Activated CD8-positive, alpha-beta memory T cell treated with anti-CD3 and anti-CD28 coated beads for 24 hours (primary cell): ENCODE measurements around the gene WDR70.

Experiments
- DNase-seq: peaks from one replicate; pipeline ENCODE4 v3.0.0-alpha.2; 2020

Gene WDR70

DNA sequence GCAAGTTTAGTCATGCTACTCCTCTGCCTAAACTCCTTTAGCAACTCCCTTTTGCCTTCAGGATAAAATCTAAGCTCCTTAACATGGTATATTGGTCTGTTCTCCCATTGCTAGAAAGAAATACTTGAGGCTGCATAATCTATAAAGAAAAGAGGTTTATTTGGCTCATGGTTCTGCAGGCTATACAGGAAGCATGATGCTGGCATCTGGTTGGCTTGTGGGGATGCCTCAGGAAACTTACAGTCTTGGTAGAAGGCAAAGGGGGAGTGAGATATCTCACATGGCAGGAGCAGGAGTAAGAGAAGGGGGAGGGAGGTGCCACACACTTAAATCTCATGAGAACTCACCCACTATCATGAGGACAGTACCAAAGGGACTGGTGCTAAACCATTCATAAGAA, 315.7 kb downstream of the WDR70 start:
- no peak for DNase-seq

DNA sequence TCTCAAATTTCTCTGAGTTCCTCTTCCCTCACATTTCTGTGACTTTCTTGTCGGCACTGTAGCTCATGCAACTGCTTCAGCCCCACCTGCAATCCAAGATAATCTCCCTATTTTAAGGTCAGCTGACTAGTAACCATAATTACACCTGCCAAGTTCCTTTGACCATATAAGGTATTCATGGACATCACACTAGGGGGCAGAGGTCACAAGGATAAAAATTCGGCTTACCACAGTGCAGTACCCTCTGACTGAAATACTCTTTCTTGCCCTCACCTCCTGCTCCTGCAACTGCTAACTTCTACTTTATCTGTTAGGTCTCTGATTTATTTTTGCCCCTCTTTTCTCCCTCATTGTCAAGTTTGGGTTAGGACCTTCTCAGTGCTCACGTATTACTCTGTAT, 316.5 kb downstream of the WDR70 start:
- no peak for DNase-seq

DNA sequence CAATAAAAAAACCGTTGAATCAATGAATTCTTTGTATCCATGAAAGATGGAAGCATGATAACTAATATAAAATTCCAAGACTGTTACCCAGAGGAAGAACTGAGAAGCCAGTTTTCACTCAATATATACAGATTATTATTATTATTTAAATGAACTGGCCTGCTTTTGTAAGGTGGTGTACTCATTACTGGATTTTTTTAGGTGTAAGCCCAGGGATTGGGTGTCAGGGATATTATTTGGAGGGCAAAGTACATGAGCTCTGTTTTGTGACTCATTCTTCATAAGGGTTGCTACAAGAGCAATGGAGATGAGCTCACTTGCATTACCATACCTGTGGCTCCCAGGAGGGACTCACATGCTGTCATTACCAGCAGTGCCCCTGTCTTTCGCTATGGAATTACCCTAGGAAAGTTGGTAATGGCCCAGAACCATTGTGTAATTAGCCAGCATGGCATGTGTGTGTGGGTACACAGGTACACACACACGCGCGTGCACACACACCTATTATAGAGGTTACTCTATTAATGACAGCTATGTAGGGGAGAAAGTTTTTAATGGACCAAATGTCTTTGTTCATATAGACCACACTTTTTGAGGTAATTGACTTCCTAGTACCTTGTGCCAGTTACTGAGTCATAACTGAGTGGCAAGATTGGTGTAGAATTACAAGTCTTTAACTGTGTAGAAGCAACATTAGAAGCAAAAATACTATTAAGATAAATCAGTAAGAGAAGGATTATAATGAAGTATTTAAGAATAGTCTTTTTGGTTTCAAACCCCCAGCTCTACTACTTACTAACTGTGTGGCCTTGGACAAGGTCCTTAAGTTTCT, 317.3 kb downstream of the WDR70 start:
- DNase-seq: no peak

DNA sequence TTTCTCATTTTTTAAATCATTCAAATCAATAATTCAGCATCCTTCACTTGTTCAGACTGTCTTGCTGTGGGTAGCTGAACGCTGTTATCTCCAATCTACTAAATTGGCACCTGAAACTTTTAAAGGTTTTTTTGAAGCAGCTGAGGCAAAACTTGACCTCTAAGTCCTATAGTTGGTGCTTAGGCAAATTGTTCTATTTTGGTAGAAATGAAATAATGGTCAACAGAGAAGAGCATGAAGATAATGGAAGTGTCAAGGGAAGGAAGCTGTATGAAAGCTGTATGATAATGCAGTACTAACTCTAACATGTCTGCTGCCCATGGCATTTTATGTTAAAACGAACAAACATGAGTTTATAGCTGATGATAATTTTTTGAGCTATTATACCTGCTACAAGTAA, 322.8 kb downstream of the WDR70 start:
- DNase-seq: no peak

DNA sequence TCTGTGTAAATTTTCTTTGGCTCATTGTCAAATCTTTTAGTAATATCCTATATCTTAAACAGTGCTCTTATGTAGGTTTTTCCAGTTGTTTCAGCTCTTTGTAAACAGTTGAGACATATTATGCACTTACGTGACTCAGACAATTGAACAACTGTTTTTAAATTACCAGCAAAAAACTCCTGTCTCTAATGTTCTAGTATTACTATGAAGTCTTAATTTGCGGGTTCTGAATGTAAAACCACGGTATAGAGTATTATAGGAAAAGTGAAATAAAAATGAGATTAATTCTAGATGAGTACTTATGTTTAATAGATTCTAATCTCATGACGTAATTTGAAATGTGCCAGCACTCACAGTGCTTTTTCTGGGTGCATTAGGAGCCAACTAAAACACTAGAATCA, 324.7 kb downstream of the WDR70 start:
- no peak for DNase-seq

DNA sequence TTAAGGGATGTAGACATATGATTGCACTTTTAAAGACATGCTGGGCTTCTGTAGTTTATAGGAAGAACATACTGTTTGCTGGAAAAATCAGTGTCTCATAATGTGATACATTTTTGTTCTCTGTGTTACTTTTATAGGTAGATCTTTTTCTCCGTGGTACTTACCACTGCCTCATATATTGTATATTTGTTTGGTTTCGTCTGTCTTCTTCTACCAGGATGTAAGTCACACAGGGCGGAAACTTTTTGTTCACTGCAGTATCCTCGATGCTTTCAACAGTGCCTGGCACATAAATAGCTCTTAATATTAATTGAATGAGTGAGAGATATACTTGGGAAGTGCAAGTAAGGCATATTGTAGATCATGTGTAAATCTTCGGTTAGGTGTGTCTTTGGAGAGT, 325.3 kb downstream of the WDR70 start:
- DNase-seq: no peak

DNA sequence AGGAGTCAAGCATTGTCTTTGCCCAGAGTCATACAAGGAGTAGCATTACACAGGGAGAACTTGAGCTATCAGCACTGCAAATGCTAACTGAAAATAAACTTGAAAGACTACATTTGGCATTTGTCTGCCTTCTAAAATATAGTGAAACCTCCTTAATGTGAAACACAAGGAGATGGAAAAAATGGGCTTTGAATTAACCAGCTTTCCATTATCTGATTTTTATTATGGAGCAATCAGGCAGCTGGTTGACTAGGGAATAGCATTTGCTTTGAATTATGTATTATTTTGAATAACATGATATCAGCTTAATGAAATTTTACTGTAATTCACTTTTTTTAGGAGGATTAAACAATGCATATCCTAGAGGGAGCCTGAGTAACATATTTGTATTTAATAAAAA, 329.9 kb downstream of the WDR70 start:
- no peak for DNase-seq

DNA sequence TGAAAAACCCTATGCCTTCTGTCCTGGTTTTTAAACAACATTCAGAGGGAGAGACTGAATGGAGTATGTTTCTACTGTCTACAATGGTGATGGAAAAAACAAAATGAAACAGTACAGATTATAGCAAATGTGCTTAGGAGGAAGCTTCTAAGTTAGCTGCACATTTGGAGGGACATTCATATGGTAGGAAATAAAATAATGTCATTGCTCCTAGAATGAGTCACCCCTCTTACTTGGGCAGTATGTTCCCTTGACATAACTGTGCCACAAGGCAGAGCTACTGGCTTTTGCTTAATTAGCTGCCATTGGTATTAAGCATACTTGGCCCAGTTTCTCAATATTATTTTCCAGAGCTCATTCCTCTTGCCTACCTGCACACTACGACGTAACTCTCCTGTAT, 331.8 kb downstream of the WDR70 start:
- no peak for DNase-seq

DNA sequence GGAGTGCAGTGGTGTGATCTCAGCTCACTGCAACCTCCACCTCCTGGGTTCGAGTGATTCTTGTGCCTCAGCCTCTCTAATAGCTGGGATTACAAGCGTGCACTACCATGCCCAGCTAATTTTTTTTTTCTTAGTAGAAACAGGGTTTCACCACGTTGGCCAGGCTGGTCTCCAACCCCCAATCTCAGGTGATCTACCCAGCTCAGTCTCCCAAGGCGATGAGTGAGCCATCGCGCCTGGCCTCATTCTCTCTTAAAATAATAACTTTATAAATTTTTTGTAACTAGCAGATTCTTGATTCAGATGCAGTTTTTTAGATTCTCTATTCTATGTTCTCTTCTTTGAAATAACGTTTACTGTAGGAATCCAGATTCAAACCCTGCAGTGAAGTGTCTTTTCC, 333.6 kb downstream of the WDR70 start:
- no peak for DNase-seq

DNA sequence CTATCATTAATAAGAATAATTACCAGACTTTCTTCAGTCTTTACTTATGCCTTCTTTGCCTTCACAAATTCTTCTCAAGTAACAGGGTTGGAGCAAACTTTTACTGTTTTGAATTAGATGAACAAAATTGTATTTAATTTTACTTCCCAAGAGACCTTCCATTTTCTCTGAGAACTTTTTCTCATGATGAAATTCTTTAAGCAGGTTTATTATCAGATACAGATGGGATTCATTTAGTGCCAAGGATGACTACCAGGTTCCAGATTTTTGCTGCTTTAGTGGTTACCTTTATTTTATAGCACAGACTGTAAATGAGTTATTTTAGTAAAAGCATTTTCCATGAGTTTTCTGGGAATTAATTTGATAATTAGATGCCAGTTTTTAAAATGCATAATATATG, 335.6 kb downstream of the WDR70 start:
- DNase-seq: no peak

DNA sequence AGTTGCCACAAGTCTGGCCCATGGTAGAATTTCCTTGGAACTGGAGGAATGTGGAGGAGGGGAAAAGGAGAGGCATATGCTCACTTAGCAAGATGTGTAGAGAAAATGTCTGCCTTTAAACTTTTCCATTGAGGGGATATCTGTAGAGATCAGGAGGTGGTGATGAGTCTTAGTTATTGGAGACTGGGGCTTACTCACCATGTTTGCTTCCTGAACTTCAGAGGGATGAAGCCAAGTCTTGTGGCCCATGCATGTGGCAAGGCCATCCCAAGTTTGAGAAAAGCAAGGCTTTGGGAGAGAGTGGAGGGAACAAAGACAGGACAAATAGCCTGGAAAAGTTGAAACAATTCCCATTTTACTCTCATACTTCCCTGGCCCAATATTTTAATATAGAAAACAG, 336.2 kb downstream of the WDR70 start:
- no peak for DNase-seq

DNA sequence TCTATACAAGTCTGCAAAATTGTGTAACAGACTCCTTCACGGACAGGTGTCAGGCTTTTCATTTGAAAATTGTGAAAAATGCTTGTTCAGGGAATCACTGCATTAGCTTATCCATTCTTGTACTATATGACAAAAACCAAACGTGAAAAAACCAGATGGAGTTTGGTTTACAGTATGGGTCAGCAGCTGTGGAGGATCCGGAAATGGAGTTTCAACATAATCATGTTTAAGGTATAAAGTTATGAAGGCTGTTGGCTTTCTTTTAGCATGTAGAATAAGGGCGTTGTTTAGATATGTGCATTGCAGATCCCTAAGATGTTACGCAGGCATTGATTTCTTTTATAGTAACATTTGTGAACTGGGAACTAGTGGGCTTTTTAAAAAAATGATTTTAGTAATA, 336.9 kb downstream of the WDR70 start:
- DNase-seq: no peak

DNA sequence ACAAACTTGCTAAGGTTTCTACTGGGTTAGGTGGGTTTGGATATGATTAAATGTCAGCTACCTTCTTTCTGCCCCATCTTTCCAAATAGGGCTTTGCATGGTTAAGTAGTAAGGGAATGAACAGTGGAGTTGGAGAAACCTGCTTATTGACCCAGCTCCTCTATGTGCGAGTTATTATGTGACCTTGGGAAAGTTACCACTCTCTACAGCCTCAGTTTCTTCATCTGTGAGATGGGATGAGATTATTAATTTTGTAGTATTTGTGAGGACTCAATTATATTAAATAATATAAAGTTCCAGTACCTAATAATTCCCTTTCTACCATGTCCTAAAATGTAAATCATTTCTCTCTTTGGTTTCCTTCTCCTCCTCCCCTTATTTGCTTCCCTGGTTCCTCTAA, 337.3 kb downstream of the WDR70 start:
- no peak for DNase-seq

DNA sequence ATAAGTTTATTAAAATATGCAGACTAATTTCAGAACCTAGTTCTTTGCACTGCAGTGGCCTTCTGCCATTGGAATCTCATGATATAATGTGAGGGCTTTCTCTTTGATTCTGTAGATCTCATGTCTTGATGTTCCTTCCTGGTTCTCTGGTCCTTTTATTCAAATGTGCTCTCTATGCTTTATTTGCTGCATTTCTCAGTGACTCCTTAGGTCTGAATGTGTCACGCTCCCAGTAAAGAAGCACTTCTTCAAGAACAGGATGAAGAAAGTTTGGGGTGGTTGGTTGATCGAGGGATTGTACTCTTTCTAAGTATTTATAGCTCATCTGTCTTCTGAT, 338.1 kb downstream of the WDR70 start:
- no peak for DNase-seq

DNA sequence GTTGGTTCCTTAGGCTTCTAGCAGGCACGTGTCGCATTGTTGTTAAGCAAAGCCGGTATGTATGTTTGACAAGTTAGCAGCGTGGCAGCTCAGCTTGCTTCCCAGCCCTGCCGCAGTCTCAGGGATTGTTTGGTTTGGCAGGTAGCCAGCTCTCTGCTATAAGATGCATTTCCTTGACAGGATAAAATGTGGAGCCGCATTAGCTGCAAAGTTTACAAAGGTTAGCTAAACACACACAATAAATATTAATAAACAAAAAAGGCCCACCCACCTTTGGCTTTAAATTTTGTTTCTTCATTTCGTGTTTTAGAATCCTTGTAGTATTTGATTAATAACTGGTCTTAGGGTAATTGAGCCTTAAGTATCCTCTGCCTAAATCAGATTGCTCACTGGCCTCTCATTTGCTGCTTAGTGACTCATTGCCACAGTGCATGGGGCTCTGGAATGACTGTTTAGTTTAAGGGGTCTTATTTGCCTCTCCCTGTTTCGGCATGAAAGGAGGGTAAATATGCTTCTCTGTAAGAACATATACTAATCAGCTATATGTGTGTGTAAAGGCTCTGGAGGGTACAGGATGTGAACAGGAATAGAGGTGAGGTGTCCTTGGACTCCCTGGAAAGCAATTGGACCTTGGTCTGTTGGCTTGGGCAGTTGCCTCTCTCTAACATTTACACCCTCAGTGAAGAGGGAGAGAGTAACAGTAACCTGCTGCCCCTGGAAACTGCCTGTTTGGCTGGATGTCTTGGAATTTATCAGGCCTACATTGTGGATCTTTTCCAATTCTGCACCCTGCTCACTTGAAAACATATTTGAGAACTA, 338.7 kb downstream of the WDR70 start:
- no peak for DNase-seq

DNA sequence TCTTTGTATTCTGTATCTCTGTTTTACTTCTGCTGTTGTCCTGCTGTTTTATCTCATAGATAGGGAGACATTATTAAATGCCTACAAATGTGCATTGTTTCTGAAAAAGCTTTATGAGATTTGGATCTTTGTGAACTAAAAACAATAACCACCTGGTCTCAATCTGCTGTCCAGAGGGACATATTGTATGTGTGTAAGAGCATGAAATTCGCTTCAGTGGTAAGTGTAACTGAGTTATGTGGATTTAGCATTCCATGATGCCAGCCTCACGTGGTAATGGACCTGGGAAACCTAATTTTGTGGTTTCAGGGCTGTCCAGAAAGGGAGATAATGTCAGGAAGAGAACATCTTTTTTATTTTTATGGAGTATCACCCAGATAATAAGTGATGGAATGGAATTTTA, 341.4 kb downstream of the WDR70 start:
- no peak for DNase-seq

DNA sequence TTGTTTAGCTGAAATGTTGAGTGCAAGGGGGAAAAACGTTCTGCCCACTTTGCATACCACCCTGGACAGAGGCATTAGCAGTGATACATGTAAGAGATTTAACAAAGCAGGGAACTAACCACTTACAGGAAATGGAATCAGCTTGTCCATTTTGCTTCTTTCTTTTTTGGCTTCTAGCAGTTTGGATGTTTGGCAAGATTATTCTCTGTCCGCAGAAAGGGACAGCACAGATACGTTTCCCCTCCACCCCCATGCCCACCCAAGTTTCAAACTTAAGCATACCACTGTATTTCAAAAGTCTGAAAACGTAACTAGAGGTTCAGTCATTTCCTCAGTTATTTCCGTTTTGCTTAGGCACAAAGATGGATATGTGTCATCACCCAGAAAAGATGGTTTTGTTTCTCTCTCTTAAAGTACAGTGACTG, 342.3 kb downstream of the WDR70 start:
- DNase-seq: no peak

DNA sequence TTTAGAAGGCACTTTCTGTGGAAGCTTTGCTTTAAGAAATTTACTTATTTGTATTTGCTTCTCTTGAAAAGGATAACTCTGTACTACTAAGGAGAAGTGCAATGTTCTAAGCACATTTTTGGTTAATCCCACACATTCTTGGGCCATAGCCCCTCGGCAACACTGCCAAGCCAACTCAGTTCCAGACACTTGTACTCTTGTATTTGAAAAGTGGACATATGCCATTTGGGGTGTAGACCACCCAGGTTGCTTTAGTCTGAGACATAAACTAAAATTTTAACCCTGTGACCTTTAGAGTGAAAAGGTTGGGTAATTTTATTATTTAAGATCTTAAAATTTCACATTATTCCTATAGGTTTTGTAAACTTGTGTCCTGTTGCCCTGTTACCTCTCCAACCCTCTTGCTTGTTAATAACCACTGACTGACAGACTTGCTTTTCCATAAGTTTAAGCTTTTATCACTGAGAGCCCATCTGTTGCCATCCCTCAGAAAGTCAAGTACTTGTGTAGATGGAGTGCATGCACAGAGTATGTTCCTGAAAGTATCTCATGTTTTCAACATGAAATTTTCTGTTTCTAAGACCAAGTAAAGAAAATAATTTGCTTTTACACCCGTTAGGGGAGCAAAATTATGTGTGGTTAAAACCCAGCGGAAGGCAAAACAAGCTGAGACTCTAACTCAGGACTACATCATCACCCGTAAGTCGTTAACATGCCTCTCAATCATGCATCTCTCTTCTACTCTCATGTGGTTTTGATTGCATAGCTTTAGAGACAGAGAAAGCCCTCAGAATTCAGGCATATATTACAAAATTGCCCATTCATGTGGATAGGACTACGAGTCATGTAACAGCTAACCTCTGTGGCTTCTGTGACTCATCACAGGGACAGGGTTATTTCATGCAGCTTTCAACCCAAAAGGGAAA, 343.4 kb downstream of the WDR70 start:
- DNase-seq: no peak

DNA sequence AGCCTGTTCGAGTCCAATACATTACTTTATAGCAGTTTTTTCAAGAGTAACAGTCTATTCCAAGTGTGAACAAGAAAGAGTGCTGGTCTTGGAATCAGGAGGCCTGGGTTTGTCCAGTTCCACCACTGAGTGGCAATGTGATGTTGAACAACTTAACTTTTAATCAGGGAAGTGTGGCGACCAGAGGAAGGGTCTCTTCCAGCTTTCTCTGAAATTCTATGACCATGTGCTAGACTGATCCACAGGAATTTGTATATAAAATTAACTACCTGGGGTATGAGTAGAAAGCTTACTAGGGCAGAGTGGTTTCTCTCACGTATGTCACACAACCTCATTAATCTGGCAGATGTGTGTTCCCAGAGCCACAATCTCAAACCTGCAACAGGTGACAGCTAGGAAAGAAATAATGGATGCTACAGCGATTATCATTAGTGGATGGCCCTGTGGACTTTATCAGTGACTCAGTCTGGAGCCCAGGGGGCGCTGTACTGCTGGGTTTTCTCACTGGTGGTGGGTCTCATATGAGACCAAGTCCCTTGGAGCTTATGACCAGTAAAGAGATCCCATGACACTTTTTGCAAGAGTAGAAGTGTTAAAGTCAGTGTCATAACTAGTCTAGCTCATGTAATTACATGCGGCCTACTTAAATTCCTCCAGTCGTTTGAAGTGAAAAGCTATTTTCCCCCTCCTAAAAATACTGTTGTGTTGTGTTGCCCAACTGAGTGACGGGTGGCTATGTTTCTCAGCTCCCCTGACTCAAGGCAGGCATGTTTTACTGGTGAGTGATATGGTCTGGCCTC, 344.2 kb downstream of the WDR70 start:
- no peak for DNase-seq

DNA sequence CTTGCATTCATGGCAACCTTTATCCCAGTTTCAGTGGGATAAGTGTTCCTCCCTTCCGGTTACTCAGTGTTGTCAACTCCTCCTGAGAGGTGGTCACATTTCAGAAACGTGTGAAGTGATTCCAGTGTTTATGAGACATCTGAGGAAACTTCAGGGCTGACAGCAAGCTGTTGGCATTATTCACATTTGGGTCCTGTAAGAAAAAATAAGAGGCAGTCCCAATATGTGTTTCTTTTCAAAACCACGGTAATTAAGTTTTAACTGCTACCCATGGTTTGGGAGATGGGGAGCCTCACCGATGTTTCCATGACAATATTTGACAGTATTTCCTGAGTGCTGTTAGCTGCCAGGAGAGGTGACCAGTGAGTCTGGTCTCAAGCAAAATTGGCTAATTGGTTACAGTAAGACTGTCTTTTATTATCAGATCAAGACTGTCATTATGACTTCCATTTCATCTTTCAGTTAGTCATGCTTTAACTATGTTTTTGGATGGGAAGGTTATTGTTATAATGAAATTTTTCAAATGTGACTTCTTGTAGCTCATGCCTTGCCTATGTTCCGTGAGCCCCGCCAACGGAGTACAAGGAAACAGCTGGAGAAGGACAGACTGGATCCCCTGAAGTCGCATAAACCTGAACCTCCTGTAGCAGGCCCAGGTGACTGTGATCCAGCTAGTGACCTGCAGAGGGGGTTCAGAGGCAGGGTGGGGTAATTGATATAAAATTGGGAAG, 345.4 kb downstream of the WDR70 start:
- no peak for DNase-seq

DNA sequence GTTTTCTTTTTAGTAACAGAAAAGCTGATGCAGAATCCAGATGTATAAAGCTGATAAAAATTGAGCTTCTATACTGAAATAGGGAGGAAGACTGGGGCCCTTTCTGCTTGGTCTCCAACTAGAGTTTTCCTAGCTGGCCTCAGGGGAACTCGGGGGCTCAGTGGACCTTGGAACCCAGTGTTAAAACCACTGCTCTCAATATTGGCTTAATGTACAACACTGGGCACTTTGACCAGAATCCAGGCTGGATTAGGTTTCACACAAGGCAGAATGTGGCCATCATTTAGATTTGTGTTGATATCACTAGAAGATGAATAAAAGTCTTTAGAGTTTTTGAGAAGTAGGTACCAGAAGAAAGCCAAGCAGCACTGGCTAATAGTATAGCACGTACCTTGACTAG, 346.1 kb downstream of the WDR70 start:
- no peak for DNase-seq

DNA sequence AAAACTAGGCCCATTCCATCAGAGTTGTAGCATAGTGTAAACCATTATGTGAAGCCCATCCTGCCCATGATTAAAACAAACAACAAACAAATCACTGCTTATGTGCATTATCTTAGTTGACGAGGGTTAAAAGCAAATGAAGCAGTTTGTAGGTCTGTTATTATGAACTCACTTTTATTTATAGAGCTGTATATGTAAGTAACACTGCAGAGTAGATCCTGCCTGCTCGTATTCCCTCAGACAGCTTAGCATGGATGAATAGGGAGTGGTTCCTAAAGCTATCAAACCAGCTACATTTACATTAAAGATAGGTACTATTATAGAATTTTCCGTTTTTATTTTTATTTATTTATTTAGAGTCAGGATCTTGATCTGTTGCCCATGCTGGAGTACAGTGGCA, 348.1 kb downstream of the WDR70 start:
- no peak for DNase-seq
